Caco-2 (cell line): ENCODE results near the gene PDE3B. TPM values are rescaled to one million over a fixed set of nuclear protein-coding genes. Genes with fewer than 3 reads are reported as not detected.

Experiments used
- BruUV-seq: library from RNA; stranded (reverse); fragments of 400-500 nt; replicated peaks from 2 replicates; lab custom pipeline; 2021; lab: Mats Ljungman, UMichigan
- CTCF ChIA-PET: fragments of 300-600 bp; sonication (Branson Sonifier 250); formaldehyde crosslinking; loops from one replicate; lab custom pipeline; 2022; ENCODE audit warnings: antibody characterized with exemption; lab: Charles Lee
- POLR2A ChIA-PET: fragments of 300-600 bp; sonication (Branson Sonifier 250); formaldehyde crosslinking; loops from one replicate; lab custom pipeline; 2022; ENCODE audit warnings: antibody characterized with exemption; lab: Charles Lee
- DNase-seq, 2 experiments: peaks; one replicate each; pipeline versions ENCODE4 v3.0.0 to v3.0.0-alpha.2; 2020 to 2022
- H3K27me3 ChIP-seq: replicated peaks from 2 replicates; pipeline ENCODE4 v1.6.0; 2011; ENCODE audit warnings: low read length; ENCODE audit not compliant: control insufficient read depth, insufficient read depth
- H3K36me3 ChIP-seq: 2 replicates; pipeline ENCODE4 v1.5.1; 2011; ENCODE audit warnings: low read length; ENCODE audit not compliant: control insufficient read depth, insufficient read depth
- H3K4me1 ChIP-seq: fragments of 250-450 bp; sonication (Bioruptor Pico); 2 replicates; pipeline ENCODE4 v1.5.1; 2020; ENCODE audit warnings: mild to moderate bottlenecking
- H3K4me3 ChIP-seq: 2 replicates; pipeline ENCODE4 v1.5.1; 2011; ENCODE audit warnings: low read depth, mild to moderate bottlenecking, control low read depth, low read length
- H3K9me3 ChIP-seq: fragments of 250-450 bp; sonication (Bioruptor Pico); 2 replicates; pipeline ENCODE4 v1.5.1; 2020; ENCODE audit warnings: mild to moderate bottlenecking, moderate library complexity
- H3K27ac Mint-ChIP-seq: one replicate; pipeline ENCODE4 v1.8.0; 2022; ENCODE audit warnings: mixed read lengths; ENCODE audit not compliant: unreplicated experiment
- H3K27me3 Mint-ChIP-seq: one replicate; pipeline ENCODE4 v1.8.0; 2022; ENCODE audit warnings: mixed read lengths; ENCODE audit not compliant: insufficient read depth, unreplicated experiment
- H3K36me3 Mint-ChIP-seq: one replicate; pipeline ENCODE4 v1.8.0; 2022; ENCODE audit warnings: mild to moderate bottlenecking, mixed read lengths; ENCODE audit not compliant: insufficient read depth, unreplicated experiment
- H3K4me1 Mint-ChIP-seq: one replicate; pipeline ENCODE4 v1.8.0; 2022; ENCODE audit warnings: low read depth, mixed read lengths; ENCODE audit not compliant: unreplicated experiment
- H3K4me3 Mint-ChIP-seq: one replicate; pipeline ENCODE4 v1.8.0; 2022; ENCODE audit warnings: mild to moderate bottlenecking, moderate library complexity, mixed read lengths; ENCODE audit not compliant: unreplicated experiment
- H3K9me3 Mint-ChIP-seq: one replicate; pipeline ENCODE4 v1.8.0; 2022; ENCODE audit warnings: mixed read lengths; ENCODE audit not compliant: unreplicated experiment
- intact Hi-C: fragments of 100-400 bp; cut with micrococcal nuclease; formaldehyde crosslinking; loops from one replicate; pipeline ENCODE4 v1.10.0; 2022; ENCODE audit not compliant: unreplicated experiment
- total RNA-seq: library from RNA; stranded (reverse); gene quantifications from 2 replicates; pipeline ENCODE4 v1.2.3, GENCODE V29; 2022
- TF ChIP-seq, protein P1 (sequence below), 2 experiments: fragments of 200-600 bp in 1 of 2; IDR thresholded peaks; 1 replicate in 1 of 2; 2 replicates in 1 of 2; pipeline versions ENCODE4 v1.5.1 to v1.8.0; 2011 to 2022; ENCODE audit warnings: antibody characterized with exemption in 1 of 2, control low read depth in 1 of 2, inconsistent platforms in 1 of 2, low read depth in 1 of 2, low read length in 1 of 2, mild to moderate bottlenecking in 1 of 2, moderate library complexity in 1 of 2; ENCODE audit not compliant: insufficient read depth in 1 of 2, severe bottlenecking in 1 of 2, unreplicated experiment in 1 of 2

Gene PDE3B
- total RNA-seq, 1 experiment from 2014 or later = 21.8 TPM

DNA sequence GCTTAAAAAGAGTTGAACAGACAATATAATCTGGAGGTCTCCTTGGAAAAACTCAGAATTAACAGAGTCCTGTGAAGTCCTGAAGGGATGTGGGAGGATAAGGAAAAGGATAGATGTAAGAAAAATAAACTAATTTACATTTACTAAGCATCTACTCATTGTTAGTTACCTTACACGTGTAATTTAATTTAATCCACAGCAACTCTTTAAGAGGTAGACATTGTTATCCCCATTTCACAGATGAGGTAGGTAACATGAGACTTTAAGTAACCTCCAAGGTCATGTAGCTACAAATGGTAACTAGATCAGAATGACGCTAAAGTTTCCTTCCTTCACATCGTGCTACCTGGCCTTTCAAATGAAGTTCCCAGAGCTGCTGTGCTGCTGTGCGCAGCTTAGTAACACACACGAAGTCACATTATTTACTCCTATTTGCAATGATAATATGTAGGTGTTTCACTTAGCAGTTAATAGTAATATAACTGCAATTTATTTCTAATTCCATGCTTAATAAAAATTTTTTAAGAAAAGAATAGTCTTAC lies 5.7 kb upstream of the PDE3B start:
- H3K4me3 ChIP-seq = no peak overlapping the region
- H3K4me3 Mint-ChIP-seq = no peak overlapping the region
- H3K4me1 Mint-ChIP-seq = peaks cover 7% of the 10 kb centered on the region
- H3K27me3 ChIP-seq = no peaks in the 10 kb centered on the region
- CTCF ChIA-PET = no interaction called here
- POLR2A ChIA-PET = no interaction called here
- H3K9me3 ChIP-seq = peaks cover 2% of the 10 kb centered on the region; the same call in 1 of the 2 replicates
- intact Hi-C loops = no loop called here
- no peaks in the 10 kb centered on the region for H3K9me3 Mint-ChIP-seq
- H3K27me3 Mint-ChIP-seq = no peaks in the 10 kb centered on the region
- H3K27ac Mint-ChIP-seq = no peak overlapping the region
- TF ChIP-seq, protein P1, sequence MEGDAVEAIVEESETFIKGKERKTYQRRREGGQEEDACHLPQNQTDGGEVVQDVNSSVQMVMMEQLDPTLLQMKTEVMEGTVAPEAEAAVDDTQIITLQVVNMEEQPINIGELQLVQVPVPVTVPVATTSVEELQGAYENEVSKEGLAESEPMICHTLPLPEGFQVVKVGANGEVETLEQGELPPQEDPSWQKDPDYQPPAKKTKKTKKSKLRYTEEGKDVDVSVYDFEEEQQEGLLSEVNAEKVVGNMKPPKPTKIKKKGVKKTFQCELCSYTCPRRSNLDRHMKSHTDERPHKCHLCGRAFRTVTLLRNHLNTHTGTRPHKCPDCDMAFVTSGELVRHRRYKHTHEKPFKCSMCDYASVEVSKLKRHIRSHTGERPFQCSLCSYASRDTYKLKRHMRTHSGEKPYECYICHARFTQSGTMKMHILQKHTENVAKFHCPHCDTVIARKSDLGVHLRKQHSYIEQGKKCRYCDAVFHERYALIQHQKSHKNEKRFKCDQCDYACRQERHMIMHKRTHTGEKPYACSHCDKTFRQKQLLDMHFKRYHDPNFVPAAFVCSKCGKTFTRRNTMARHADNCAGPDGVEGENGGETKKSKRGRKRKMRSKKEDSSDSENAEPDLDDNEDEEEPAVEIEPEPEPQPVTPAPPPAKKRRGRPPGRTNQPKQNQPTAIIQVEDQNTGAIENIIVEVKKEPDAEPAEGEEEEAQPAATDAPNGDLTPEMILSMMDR (IDR thresholded peaks at IDR 0.05; ENCODE audit: insufficient read depth in 1 of 2, low read depth in 1 of 2, low read length in 1 of 2, severe bottlenecking in 1 of 2, unreplicated experiment in 1 of 2) = no peak
- DNase-seq = no peak
- no TSS peak for BruUV-seq
- peaks cover 12% of the 10 kb centered on the region; the same call in 1 of the 2 replicates for H3K4me1 ChIP-seq
- H3K36me3 ChIP-seq = no peaks in the 10 kb centered on the region
- H3K36me3 Mint-ChIP-seq = peaks cover 13% of the 10 kb centered on the region

DNA sequence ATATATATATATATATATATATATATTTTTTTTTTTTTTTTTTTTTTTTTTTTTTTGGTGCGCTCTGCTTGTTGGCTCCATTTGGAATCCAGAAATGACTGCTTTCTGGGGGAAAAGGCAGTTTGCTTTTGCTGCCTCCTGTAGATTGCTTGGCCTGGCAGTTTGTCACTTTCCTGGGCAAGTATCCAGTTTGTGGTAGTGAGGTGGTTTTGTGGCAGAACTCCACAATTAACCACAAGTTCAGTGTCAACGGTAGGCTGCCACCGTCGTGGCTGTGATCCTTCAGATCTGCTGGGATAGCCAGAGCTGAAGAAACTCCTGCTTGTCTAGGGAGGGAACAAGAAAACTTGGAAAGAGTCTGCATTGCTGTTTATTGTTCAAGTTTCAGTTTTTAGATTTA lies 5.0 kb upstream of the PDE3B start:
- peaks cover 2% of the 10 kb centered on the region; the same call in 1 of the 2 replicates for H3K9me3 ChIP-seq
- Mint-ChIP-seq H3K9me3 (no peaks in the 10 kb centered on the region), H3K4me1 (peaks cover 7% of the 10 kb centered on the region), H3K27ac (no peak overlapping the region), H3K36me3 (peaks cover 13% of the 10 kb centered on the region), H3K27me3 (no peaks in the 10 kb centered on the region), H3K4me3 (no peak overlapping the region)
- POLR2A ChIA-PET = no interaction called here
- TF ChIP-seq, protein P1 (IDR thresholded peaks at IDR 0.05; ENCODE audit: insufficient read depth in 1 of 2, low read depth in 1 of 2, low read length in 1 of 2, severe bottlenecking in 1 of 2, unreplicated experiment in 1 of 2) = no peak
- no peak overlapping the region for H3K4me3 ChIP-seq
- H3K27me3 ChIP-seq = no peaks in the 10 kb centered on the region
- CTCF ChIA-PET = no interaction called here
- BruUV-seq = no TSS peak
- intact Hi-C loops = no loop called here
- peaks cover 12% of the 10 kb centered on the region; the same call in 1 of the 2 replicates for H3K4me1 ChIP-seq
- DNase-seq = no peak
- H3K36me3 ChIP-seq = no peaks in the 10 kb centered on the region

DNA sequence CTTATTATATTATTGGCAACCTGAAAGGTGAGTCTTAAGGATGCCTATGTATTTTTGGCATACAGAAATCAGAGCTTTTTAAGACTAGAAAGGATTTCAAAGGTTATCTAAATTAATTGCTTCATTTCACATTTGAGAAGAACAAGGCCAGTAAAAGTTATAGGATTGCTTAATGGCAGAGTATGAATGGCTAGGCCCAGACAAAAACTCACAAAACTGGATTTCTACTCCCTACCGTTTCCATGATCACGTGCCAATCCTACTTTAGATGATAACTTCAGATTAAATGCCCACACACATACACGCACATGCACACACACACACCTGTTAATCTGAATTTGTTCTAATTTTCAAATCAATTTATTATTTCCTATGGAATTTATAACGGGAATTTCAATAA lies 1.8 kb upstream of the PDE3B start:
- H3K4me3 ChIP-seq = no peak overlapping the region
- H3K4me1 Mint-ChIP-seq = peaks cover 15% of the 10 kb centered on the region
- peaks cover 5% of the 10 kb centered on the region for H3K36me3 Mint-ChIP-seq
- no peaks in the 10 kb centered on the region for H3K27me3 ChIP-seq
- no TSS peak for BruUV-seq
- CTCF ChIA-PET = no interaction called here
- H3K36me3 ChIP-seq = no peaks in the 10 kb centered on the region
- peaks cover 15% of the 10 kb centered on the region; the same call in 1 of the 2 replicates for H3K4me1 ChIP-seq
- POLR2A ChIA-PET = no interaction called here
- DNase-seq = no peak
- H3K27me3 Mint-ChIP-seq = no peaks in the 10 kb centered on the region
- H3K4me3 Mint-ChIP-seq = no peak overlapping the region
- no peaks in the 10 kb centered on the region for H3K9me3 Mint-ChIP-seq
- TF ChIP-seq, protein P1 (IDR thresholded peaks at IDR 0.05; ENCODE audit: insufficient read depth in 1 of 2, low read depth in 1 of 2, low read length in 1 of 2, severe bottlenecking in 1 of 2, unreplicated experiment in 1 of 2) = no peak
- intact Hi-C loops = loop anchor here (5.0 to 10.0 kb wide), 3 partner anchors 60 to 133 kb away; partner anchors contain the start of gene PSMA1
- no peaks in the 10 kb centered on the region for H3K9me3 ChIP-seq
- H3K27ac Mint-ChIP-seq = no peak overlapping the region
